NCI-H2029 (cell line): Measurements from ENCODE around the gene CCDC142.

Source experiments
- DNase-seq: peaks from one replicate; lab custom pipeline; 2025; lab: John Stamatoyannopoulos, UW

CCDC142 gene, protein sequence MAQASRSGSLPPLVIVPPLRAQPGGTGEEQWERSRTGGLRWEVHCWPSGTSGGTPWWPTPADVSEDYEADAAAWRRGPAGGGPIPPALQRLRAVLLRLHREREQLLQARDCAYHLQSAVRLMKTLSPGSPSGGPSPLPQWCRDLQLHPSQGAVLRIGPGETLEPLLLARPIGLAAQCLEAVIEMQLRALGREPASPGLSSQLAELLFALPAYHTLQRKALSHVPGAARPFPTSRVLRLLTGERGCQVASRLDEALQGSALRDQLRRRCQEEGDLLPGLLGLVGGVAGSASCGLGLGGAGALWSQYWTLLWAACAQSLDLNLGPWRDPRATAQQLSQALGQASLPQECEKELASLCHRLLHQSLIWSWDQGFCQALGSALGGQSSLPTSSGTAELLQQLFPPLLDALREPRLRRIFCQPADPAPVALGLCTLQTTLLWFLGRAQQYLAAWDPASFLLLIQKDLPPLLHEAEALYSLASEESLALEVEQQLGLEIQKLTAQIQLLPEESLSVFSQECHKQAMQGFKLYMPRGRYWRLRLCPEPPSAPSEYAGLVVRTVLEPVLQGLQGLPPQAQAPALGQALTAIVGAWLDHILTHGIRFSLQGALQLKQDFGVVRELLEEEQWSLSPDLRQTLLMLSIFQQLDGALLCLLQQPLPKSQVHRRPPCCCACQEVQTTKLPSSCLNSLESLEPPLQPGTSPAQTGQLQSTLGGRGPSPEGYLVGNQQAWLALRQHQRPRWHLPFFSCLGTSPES

DNA sequence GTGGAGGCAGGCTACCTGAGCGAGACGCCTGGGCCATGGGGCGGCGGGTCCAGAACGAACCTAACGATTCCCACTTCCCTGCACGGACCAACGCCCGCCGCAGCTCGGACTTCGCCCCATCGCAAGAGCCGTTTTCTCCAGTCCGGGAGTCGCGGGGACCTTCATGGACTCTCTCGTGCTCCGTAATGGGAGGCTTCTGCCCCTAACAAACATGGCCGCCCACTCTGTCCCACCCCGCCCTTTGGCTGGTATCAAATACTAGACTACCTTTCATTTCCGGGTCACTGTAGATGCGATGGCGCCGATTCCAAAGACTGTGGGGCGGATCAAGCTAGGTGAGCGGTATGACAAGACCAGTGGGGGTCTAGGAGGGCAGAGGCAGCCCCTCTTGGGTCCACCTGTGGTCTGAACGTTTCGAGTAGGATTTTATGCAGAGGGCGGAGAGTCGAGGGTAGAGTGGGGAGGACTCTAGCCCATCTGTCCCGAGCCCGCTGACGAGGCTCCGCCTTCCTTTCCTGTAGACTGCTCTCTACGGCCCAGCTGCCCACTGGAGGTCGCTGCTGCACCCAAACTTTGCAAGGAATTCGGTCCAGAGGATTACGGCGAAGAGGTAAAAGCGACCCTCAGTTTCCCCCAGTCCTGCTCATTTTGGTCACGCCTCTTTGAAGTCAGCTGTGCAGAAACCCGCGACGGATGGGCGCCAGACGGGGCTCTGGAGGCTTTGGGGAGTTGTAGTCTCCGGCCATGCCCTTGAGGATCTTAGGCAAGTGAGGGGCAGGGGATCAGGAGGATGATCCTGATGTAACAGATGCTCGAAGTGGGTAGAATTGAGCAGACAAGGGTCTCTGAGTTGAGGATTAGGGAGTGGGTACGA lies at the start of gene CCDC142, which contains the start of gene TTC31:
TSS of gene CCDC142 (minus strand) at position 198 of the 874 bp plus-strand sequence. CDS start at position 37, 161 bp downstream.
TSS of gene TTC31 (plus strand) at position 281 of the 874 bp plus-strand sequence. CDS start at position 296, 15 bp downstream.
- DNase-seq = peak; percentile 85

DNA sequence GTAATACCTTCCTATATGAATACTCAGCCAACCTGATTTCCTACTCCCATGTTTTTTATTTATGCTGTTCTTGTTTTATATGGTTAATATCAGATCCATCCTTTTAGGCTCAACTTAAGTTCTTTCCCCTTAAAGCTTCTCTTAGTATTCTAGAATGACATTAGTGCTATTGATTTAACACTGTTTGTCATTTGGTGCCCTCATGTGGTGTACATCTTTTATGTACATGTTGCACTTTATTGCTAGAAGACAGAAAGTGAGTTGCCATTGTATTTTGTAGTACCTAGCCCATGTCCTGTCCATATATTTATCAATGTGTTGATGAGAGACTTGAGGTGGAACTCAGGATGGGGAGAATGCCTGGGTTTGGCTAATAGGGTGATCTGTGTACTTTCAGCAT lies 49.4 kb upstream of the CCDC142 start:
- no peak for DNase-seq

DNA sequence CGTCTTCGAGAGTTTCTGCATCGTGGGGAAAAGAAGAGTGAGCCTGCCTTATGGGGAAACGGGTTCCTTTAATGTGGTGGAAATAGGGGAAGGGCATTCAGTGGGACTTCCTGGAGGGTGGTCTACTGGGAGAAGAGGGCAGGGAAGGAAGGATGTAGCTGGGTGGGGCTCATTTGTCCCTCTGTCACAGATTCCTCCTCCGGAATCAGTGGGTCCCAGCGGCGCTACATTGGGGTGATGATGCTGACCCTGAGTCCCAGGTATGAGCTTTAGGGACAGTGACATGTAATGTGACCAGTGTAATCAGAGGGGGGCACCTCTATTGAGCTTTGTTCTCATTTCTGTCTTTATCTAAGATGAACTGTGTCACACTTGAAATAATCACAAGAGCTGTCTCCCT lies 48.9 kb upstream of the CCDC142 start:
- no peak for DNase-seq

DNA sequence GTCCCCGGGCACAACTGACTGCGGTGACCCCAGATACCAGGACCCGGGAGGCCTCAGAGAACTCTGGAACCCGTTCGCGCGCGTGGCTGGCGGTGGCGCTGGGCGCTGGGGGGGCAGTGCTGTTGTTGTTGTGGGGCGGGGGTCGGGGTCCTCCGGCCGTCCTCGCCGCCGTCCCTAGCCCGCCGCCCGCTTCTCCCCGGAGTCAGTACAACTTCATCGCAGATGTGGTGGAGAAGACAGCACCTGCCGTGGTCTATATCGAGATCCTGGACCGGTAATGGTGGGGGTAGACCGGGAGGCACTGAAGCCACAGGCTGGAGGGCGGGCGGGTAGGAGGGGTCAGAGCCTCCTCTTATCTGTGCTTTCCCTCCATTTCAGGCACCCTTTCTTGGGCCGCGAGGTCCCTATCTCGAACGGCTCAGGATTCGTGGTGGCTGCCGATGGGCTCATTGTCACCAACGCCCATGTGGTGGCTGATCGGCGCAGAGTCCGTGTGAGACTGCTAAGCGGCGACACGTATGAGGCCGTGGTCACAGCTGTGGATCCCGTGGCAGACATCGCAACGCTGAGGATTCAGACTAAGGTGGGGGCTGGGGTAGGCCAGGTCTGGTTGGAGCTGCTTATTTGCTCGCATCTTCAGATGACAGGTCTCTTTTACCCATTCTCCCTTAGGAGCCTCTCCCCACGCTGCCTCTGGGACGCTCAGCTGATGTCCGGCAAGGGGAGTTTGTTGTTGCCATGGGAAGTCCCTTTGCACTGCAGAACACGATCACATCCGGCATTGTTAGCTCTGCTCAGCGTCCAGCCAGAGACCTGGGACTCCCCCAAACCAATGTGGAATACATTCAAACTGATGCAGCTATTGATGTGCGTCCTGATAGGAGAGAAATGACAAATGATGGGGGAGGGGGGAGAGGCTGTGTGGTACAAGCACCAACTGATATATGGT lies 47.7 kb upstream of the CCDC142 start:
- no peak for DNase-seq

DNA sequence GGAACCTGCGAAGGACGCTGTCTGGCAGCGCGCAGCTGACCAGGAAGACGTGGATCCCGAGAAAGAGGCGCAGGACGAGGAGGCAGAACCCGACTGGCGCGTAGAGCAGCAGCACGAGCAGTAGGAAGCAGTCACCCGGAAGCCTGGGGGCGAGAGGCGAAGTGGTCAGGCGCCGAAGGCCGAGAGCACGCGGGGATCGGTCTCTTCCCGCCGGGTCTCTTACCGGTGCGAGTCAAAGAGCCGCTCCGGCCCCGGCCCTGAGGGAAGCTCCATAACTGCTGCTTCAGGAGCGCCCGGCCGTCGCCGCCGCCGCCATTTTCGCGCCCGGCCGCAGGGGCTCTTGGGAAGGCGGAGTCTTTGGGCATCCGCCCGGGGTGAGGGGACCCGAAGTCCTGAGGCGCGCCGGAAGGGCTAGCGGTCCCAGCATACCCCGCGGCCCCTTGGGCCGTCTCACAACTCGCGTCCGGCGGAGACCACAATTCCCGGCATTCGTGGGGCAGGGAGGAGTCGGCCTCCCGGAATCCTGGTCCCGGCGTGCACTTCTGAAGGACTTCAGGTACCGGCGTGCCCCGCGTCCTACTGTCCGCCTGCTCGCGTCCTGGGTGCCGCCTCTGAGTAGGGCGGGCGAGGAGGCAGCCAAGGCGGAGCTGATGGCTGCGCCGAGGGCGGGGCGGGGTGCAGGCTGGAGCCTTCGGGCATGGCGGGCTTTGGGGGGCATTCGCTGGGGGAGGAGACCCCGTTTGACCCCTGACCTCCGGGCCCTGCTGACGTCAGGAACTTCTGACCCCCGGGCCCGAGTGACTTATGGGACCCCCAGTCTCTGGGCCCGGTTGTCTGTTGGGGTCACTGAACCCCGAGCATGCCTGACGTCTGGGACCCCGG lies 46.8 kb upstream of the CCDC142 start, which contains the start of the genes AUP1 and HTRA2:
TSS of gene AUP1 (minus strand) at position 350 of the 882 bp plus-strand sequence. CDS start at position 273, 77 bp downstream.
TSS of gene HTRA2 (plus strand) at position 577 of the 882 bp plus-strand sequence. CDS start at position 651, 74 bp downstream.
- peak; percentile 96 for DNase-seq

DNA sequence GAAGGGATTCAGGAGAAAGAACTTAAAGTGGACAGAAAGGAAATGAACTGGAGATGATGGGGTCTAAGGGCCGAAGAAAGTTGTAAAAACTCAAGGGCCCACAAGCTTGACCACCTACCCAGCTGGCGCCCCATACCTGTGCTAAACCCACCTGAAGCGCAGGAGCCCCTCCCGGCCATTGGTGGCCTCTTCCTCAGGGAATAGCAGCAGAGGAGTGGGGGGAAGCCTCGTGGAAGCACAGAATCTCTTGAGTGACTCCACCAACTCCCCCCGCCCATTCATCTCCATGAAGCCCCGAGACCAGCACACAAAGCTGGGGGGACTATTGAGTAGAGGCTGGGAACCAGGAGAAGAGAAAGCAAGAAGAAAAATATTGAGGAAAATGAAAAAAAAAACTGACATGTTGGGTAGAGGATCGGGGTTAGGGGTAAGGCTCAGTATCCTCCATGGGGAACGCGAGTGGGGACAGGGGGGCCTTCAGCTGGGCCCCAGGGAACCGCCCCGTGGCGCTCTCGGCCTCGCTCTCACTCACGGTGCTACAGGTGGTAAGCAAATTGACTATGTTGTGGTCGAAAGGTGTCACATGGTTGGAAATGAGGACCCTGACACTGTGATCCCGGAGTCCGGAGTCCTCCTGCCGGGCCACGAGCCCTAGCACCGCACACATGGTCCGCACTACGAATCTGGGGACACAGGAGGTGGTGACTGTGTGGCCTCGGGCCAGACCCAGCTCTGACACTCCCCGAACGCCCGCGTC lies 46.0 kb upstream of the CCDC142 start:
- DNase-seq = no peak

GRCh38 chr2:74527741-74528140 lies 44.9 kb upstream of the CCDC142 start:
- DNase-seq = no peak

DNA sequence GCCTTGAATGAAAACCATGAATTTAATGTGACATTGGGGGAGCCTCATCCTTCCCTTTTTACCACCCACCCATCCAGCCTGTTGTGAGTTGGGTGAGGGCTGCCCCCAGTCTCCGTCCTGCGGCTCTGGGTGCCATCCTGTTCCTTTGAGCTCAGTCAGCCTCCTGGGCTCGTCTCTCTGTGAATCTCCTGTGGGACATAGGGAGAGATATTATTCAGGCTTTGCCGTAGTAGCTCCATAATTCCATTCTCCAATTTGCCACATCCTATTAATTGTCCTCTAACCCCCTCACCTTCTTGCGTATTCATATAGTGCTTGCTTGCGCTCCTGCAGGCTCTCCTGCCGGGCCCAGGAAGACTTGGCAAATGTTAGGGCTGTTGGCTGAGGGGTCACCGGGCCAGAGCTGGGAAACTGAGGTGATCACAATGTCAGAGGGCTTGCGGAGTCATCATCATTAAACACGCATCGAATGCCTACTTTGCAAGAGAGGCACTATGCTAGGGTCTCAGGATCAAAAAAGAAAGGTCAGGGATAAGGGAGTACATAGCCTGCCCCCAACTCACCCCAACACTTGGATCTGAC lies 43.9 kb upstream of the CCDC142 start:
- no peak for DNase-seq

- no peak for DNase-seq
These were observed 43.2 kb upstream of the CCDC142 start, which contains the start of gene DQX1 for GRCh38 chr2:74525717-74526648. TSS of gene DQX1 (minus strand) at chr2:74526231. CDS start at chr2:74525729, 502 bp downstream.

- DNase-seq = no peak
These were observed 42.3 kb upstream of the CCDC142 start for GRCh38 chr2:74524955-74525716.

- DNase-seq = no peak
These were observed 41.2 kb upstream of the CCDC142 start for GRCh38 chr2:74524005-74524404.

- no peak for DNase-seq
These were observed 39.7 kb upstream of the CCDC142 start for GRCh38 chr2:74522516-74522915.

- no peak for DNase-seq
These were observed 33.9 kb upstream of the CCDC142 start for GRCh38 chr2:74516650-74517049.

DNA sequence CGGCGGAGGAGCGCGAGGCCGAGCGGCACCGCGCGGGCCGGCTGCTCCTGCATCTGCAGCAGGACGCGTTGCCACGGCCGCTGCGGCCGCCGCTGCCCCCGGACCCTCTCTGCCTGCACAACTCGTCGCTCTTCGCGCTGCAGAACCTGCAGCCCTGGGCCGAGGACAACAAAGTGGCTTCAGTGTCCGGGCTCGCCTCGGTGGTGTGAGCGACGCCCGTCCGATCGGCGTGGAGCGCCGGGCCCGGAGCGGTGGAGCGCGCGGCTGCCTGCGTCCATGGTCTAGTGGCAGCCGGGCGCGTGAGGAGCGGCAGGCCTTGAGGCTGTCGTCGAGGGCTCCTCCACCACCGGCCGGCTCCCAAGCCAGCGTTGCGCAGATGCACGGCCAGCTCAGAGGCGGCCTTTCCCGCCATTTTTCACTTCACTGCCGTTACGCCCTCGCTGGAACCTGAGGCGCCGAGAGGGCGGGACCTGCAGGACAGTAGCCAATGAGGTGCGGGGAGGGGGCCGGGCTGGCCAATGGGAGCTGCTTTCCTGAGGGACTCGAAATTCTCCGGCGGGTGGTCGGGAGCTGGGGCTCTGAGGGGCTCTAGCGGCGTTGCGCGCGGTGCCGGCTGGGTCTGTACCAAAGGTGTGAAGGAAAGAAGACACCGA lies 33.3 kb upstream of the CCDC142 start:
- DNase-seq = peak; percentile 25

DNA sequence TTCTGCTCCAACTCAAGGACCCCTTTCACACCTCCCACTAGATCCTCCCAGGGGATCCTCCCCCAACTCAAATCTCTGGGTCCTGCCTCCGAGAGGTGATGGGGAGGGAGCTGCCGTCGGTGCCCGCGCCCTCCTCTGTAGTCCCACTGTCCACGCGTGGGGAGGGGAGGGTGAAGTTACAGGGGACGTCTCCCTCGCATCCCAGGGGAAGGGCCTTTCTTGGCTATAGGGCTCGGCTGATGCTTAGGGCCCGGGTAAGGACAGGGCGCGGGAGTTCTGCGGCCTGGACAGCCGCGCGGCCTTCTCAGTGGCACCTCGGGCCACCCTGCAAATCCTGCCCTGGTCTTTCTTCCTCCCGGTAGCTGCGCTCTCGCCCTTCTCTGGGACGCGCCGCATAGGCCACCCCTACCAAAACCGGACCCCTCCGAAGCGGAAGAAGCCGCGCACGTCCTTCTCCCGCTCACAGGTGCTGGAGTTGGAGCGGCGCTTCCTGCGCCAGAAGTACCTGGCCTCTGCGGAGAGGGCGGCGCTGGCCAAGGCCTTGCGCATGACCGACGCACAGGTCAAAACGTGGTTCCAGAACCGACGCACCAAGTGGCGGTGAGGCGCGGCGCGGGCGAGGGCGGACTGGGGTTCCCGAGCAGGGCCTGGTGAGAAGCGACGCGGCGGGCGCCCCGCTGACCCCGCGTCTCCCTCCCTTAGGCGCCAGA lies 32.6 kb upstream of the CCDC142 start:
- DNase-seq = no peak
